HG02798 (cell line): ENCODE data around the gene SLC44A2.

ENCODE experiments used
- ATAC-seq: cut with Tn5 transposase; IDR thresholded peaks from one replicate; pipeline ENCODE4 v1.9.1; 2021; ENCODE audit warnings: mild to moderate bottlenecking; ENCODE audit not compliant: unreplicated experiment, poor library complexity

The SLC44A2 gene

GRCh38 chr19:10678813-10679212, 53.5 kb downstream of the SLC44A2 start:
- no peak for ATAC-seq

GRCh38 chr19:10679743-10680142, 54.4 kb downstream of the SLC44A2 start:
- ATAC-seq, result no peak

GRCh38 chr19:10680545-10681135, 55.3 kb downstream of the SLC44A2 start:
- ATAC-seq, result no peak

GRCh38 chr19:10681658-10682057, 56.3 kb downstream of the SLC44A2 start:
- ATAC-seq, result no peak

GRCh38 chr19:10682397-10683063, 57.2 kb downstream of the SLC44A2 start:
- ATAC-seq, result no peak

- no peak for ATAC-seq
These were observed 57.7 kb downstream of the SLC44A2 start for GRCh38 chr19:10683064-10683426.

- no peak for ATAC-seq
These were observed 58.2 kb downstream of the SLC44A2 start for GRCh38 chr19:10683582-10683981.

GRCh38 chr19:10685210-10685609, 59.9 kb downstream of the SLC44A2 start:
- ATAC-seq, result no peak

- no peak for ATAC-seq
These were observed 60.8 kb downstream of the SLC44A2 start for GRCh38 chr19:10686193-10686592.

GRCh38 chr19:10686661-10687517, 61.5 kb downstream of the SLC44A2 start:
- no peak for ATAC-seq

GRCh38 chr19:10687518-10688288, 62.4 kb downstream of the SLC44A2 start:
- ATAC-seq, result no peak

- no peak for ATAC-seq
These were observed 63.4 kb downstream of the SLC44A2 start for GRCh38 chr19:10688545-10689280.

- ATAC-seq, result no peak
These were observed 65.0 kb downstream of the SLC44A2 start for GRCh38 chr19:10690341-10690781.

- no peak for ATAC-seq
These were observed 66.0 kb downstream of the SLC44A2 start for GRCh38 chr19:10691178-10691881.

GRCh38 chr19:10691883-10692282, 66.5 kb downstream of the SLC44A2 start:
- ATAC-seq, result no peak

GRCh38 chr19:10692673-10693264, 67.4 kb downstream of the SLC44A2 start:
- ATAC-seq, result no peak
